ENCODE data around the gene EXTL1.
"Not testable (repeated sequence)": the region's sequence is repeated elsewhere in the genome, so short reads cannot be mapped to it uniquely, and the experiment has no call there.

The EXTL1 gene

DNA sequence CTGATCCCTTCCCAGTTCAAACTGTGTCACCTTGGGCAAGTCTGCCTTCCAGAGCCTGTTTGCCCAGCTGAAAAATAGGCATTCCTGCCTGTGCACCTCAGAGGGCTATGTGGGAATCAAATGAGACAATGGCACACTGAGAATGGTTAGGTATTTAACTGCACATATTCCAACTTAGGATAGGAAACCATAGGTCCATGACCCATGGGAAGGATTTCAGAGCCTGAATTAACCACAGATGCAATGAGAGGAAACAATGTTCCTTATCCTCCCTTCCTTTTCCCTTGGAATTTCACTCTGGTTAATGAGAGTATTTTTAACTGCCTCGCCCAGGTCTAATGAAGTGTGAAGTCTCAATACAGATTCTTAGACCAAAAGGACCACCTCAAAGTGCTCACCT, 36.4 kb upstream of the EXTL1 start:
- TF ChIP-seq, protein P1, sequence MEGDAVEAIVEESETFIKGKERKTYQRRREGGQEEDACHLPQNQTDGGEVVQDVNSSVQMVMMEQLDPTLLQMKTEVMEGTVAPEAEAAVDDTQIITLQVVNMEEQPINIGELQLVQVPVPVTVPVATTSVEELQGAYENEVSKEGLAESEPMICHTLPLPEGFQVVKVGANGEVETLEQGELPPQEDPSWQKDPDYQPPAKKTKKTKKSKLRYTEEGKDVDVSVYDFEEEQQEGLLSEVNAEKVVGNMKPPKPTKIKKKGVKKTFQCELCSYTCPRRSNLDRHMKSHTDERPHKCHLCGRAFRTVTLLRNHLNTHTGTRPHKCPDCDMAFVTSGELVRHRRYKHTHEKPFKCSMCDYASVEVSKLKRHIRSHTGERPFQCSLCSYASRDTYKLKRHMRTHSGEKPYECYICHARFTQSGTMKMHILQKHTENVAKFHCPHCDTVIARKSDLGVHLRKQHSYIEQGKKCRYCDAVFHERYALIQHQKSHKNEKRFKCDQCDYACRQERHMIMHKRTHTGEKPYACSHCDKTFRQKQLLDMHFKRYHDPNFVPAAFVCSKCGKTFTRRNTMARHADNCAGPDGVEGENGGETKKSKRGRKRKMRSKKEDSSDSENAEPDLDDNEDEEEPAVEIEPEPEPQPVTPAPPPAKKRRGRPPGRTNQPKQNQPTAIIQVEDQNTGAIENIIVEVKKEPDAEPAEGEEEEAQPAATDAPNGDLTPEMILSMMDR (IDR thresholded peaks at IDR 0.05; ENCODE audit: low read depth, low read length), result no peak
- no peak overlapping the region for H3K4me3 ChIP-seq (replicated peaks in 1 of 2; ENCODE audit: low read depth in 2 of 2, low read length in 2 of 2)
- no peak for DNase-seq (ENCODE audit: low read depth in 2 of 2)

DNA sequence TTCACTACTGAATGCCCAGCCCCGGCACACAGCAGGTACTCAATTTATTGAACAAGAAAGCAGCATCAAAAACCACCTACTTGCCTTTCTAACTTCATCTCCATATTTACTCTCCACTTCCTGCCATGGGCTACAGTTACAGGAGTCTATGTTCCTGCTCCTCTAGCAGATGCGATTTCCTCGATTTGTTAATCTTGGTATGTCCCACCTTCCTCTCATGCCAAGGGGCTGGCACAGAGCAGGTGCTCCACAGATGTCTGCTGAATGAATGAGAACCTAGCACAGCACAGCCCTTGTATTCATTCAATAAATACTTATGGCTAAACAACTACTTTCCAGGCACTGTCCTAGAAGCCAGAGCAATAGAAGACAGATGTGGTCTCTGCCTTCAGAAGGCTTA, 35.9 kb upstream of the EXTL1 start:
- no peak overlapping the region for H3K4me3 ChIP-seq (replicated peaks in 1 of 2; ENCODE audit: low read depth in 2 of 2, low read length in 2 of 2)
- TF ChIP-seq, protein P1 (IDR thresholded peaks at IDR 0.05; ENCODE audit: low read depth, low read length), result no peak
- DNase-seq (ENCODE audit: low read depth in 2 of 2), result no peak

DNA sequence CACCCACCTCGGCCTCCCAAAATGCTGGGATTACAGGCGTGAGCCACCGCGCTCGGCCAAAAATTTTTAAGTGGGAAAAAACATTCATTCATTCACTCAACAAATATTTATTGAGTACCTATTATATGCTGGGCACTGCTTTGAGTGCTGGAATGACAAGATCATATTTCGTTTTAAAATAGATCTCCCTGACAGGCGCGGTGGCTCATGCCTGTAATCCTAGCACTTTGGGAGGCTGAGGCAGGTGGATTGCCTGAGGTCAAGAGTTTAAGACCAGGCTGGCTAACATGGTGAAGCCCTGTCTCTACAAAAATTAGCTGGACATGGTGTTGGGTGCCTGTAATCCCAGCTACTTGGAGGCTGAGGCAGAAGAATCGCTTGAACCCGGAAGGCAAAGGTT, 34.8 kb upstream of the EXTL1 start:
- not testable (repeated sequence) for DNase-seq (ENCODE audit: low read depth in 2 of 2); H3K4me3 ChIP-seq (replicated peaks in 1 of 2; ENCODE audit: low read depth in 2 of 2, low read length in 2 of 2)

DNA sequence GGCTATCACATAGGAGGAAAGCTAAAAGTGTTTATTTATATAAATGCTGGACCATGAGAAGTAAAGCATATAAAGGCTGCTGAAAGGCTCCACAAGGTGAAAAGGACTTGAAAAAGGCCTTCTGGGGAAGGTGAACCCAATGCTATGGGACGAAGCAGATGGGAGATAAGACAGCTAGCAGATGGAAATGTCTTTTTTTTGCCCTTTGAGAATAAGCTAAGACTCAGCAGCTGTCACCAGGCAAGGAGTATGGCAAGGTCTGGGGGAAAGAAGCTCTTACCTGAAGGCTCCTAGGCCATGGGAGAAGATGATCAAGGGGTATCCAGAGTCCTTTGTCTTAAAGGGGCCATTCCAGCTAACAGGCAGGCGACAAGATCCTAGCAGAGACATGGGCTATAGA, 33.6 kb upstream of the EXTL1 start:
- no peak overlapping the region for H3K4me3 ChIP-seq (replicated peaks in 1 of 2; ENCODE audit: low read depth in 2 of 2, low read length in 2 of 2)
- TF ChIP-seq, protein P1 (IDR thresholded peaks at IDR 0.05; ENCODE audit: low read depth, low read length), result no peak
- no peak for DNase-seq (ENCODE audit: low read depth in 2 of 2)

DNA sequence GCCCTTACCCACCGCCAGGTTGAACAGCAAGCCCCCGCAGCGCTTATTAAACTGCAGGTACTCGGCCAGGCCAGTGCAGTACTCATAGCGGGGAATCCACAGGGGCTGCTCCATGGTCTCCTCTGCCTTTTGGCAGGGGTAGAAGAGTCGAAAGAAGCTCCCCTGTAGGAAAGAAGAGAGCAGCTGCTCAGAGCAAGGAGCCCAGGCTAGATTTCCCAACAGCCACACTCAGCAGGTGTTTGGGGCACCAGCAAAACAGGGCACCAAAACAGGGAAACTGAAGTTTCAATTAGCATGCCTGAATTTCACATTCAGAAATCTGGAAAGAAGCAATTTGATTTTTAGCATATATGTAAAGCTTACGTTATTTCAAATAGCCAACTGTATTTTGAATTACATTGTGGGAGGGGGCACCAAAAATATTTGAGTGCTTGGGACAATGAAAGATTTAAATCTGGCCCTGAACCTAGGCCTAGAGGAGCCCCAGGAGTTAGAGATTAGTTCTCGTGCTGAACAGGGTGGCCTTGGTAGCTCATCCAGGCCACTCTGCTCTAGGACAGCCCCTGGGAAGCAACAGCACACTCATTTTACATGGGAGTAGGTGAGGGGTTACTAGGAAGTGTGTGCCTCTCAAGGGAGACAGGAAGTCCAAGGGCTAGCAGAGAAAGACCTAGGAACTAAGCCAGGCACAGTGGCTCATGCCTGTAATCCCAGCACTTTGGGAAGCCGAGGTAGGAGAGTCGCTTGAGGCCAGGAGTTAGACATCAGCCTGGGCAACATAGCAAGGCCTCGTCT, 31.9 kb upstream of the EXTL1 start:
- TF ChIP-seq, protein P1 (IDR thresholded peaks at IDR 0.05; ENCODE audit: low read depth, low read length), result no peak
- peak in 1 of 2 donors; percentile 38 for DNase-seq (ENCODE audit: low read depth in 2 of 2)
- H3K4me3 ChIP-seq (replicated peaks in 1 of 2; ENCODE audit: low read depth in 2 of 2, low read length in 2 of 2), result no peak overlapping the region

DNA sequence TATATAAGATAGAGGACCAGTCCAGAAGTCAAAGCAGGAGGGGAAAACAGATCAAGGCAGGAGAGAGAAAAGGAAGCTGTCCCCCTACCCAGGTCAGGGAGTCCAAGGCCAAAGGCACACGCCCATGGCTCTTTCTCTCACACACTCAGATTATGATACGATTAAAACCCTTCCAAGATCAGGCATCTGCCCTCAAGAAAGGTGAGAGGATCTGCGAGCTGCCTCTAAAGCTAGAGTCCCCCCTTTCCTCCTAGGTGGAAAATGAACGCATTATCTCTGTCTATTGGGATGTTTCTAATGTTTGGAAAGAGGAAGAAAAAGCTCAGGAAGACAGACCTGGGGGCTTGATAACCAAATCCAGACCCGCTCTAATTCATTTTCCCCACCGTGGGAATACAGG, 31.3 kb upstream of the EXTL1 start:
- DNase-seq (ENCODE audit: low read depth in 2 of 2), result no peak

DNA sequence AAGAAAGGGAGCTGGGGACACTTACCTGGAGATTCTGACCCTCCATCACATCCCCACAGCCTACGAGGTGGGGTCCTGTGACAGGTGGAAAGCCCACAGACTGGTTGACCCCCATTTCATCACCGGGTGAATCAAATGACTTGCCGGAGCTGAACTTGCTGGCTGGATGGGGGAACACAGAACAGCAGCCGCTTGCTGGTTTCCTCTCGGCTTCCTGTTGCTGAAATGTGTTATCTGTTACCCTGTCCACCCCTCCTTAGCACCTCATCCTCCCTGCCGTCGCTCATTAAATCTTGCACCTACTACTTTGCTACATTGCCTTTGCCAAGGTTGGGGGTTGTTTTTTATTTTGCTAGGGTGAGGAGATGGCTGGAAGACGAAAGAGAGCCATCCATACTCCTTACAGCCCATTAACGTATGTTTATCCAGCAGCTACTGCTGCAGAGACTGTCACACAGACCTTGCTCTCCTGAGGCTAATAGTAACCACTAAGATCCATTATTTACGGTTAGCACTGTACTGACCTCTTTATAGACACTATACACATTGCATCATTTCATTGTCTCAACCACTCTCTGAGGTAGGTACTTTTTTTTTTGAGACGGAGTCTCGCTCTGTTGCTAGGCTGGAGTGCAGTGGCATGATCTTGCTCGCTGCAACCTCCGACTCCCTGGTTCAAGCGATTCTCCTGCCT, 30.7 kb upstream of the EXTL1 start:
- no peak overlapping the region for H3K4me3 ChIP-seq (replicated peaks in 1 of 2; ENCODE audit: low read depth in 2 of 2, low read length in 2 of 2)
- DNase-seq (ENCODE audit: low read depth in 2 of 2), result no peak
- TF ChIP-seq, protein P1 (IDR thresholded peaks at IDR 0.05; ENCODE audit: low read depth, low read length), result no peak

More for the DNA sequence above, 31.3 kb upstream of the EXTL1 start:
- TF ChIP-seq, protein P1 (IDR thresholded peaks at IDR 0.05; ENCODE audit: low read depth, low read length), result no peak
- H3K4me3 ChIP-seq (replicated peaks in 1 of 2; ENCODE audit: low read depth in 2 of 2, low read length in 2 of 2), result no peak overlapping the region

Data from cardiac fibroblast (primary cell).